ENCODE data around the gene DRGX. TPM values are rescaled to one million over a fixed set of nuclear protein-coding genes. Genes with fewer than 3 reads are reported as not detected.

Gene DRGX
- total RNA-seq, 1 experiment from 2014 or later: not detected

- BruUV-seq (replicated peaks): no TSS peak
- Histone ChIP-seq H3K27ac (ENCODE audit: low read depth, low read length, poor library complexity, severe bottlenecking) (no peak overlapping the region), H3K27me3 (replicated peaks; ENCODE audit: insufficient read depth, low read depth, low read length, poor library complexity) (no peaks in the 10 kb centered on the region), H3K4me3 (ENCODE audit: low read depth, low read length, poor library complexity, severe bottlenecking) (no peak overlapping the region), H3K9me3 (ENCODE audit: low read depth, low read length, poor library complexity, severe bottlenecking) (no peaks in the 10 kb centered on the region), H3K36me3 (ENCODE audit: insufficient read depth, low read length, poor library complexity, severe bottlenecking) (no peaks in the 10 kb centered on the region), H3K4me1 (ENCODE audit: insufficient read depth, low read length, poor library complexity, severe bottlenecking) (no peaks in the 10 kb centered on the region)
- POLR2A ChIA-PET (ENCODE audit: low non-redundant PET): no interaction called here
- CTCF ChIA-PET: no interaction called here
- no peak for TF ChIP-seq CTCF (conservative IDR thresholded peaks at IDR 0.05; ENCODE audit: low read depth, low read length)
- TF ChIP-seq EZH2 (IDR thresholded peaks at IDR 0.05; ENCODE audit: borderline replicate concordance, low read depth, low read length, poor library complexity, severe bottlenecking): no peak
- DNase-seq (ENCODE audit: low spot score): no peak
- intact Hi-C loops (cut with micrococcal nuclease; ENCODE audit: unreplicated experiment): no loop called here
Measured at GRCh38 chr10:49352323-49352722, 43.6 kb downstream of the DRGX start.

GRCh38 chr10:49351669-49352068 lies 44.2 kb downstream of the DRGX start:
- TF ChIP-seq CTCF (conservative IDR thresholded peaks at IDR 0.05; ENCODE audit: low read depth, low read length) (no peak), EZH2 (IDR thresholded peaks at IDR 0.05; ENCODE audit: borderline replicate concordance, low read depth, low read length, poor library complexity, severe bottlenecking) (no peak)
- Histone ChIP-seq H3K4me3 (ENCODE audit: low read depth, low read length, poor library complexity, severe bottlenecking) (no peak overlapping the region), H3K27ac (ENCODE audit: low read depth, low read length, poor library complexity, severe bottlenecking) (no peak overlapping the region), H3K9me3 (ENCODE audit: low read depth, low read length, poor library complexity, severe bottlenecking) (no peaks in the 10 kb centered on the region), H3K4me1 (ENCODE audit: insufficient read depth, low read length, poor library complexity, severe bottlenecking) (no peaks in the 10 kb centered on the region), H3K27me3 (replicated peaks; ENCODE audit: insufficient read depth, low read depth, low read length, poor library complexity) (no peaks in the 10 kb centered on the region), H3K36me3 (ENCODE audit: insufficient read depth, low read length, poor library complexity, severe bottlenecking) (no peaks in the 10 kb centered on the region)
- no TSS peak for BruUV-seq (replicated peaks)
- CTCF ChIA-PET: no interaction called here
- no peak for DNase-seq (ENCODE audit: low spot score)
- intact Hi-C loops (cut with micrococcal nuclease; ENCODE audit: unreplicated experiment): no loop called here
- POLR2A ChIA-PET (ENCODE audit: low non-redundant PET): no interaction called here

- ChIA-PET POLR2A (ENCODE audit: low non-redundant PET) (no interaction called here), CTCF (no interaction called here)
- H3K4me3 ChIP-seq (ENCODE audit: low read depth, low read length, poor library complexity, severe bottlenecking): no peak overlapping the region
- H3K4me1 ChIP-seq (ENCODE audit: insufficient read depth, low read length, poor library complexity, severe bottlenecking): no peaks in the 10 kb centered on the region
- TF ChIP-seq EZH2 (IDR thresholded peaks at IDR 0.05; ENCODE audit: borderline replicate concordance, low read depth, low read length, poor library complexity, severe bottlenecking) (no peak), CTCF (conservative IDR thresholded peaks at IDR 0.05; ENCODE audit: low read depth, low read length) (no peak)
- no peaks in the 10 kb centered on the region for H3K36me3 ChIP-seq (ENCODE audit: insufficient read depth, low read length, poor library complexity, severe bottlenecking)
- no peak for DNase-seq (ENCODE audit: low spot score)
- no TSS peak for BruUV-seq (replicated peaks)
- H3K27me3 ChIP-seq (replicated peaks; ENCODE audit: insufficient read depth, low read depth, low read length, poor library complexity): no peaks in the 10 kb centered on the region
- H3K27ac ChIP-seq (ENCODE audit: low read depth, low read length, poor library complexity, severe bottlenecking): no peak overlapping the region
- intact Hi-C loops (cut with micrococcal nuclease; ENCODE audit: unreplicated experiment): no loop called here
- no peaks in the 10 kb centered on the region for H3K9me3 ChIP-seq (ENCODE audit: low read depth, low read length, poor library complexity, severe bottlenecking)
Measured at GRCh38 chr10:49350846-49351532, 44.9 kb downstream of the DRGX start.

Measured in A673 (cell line).